ENCODE data around the gene CEACAM4. TPM values are rescaled to one million over a fixed set of nuclear protein-coding genes. Genes with fewer than 3 reads are reported as not detected.

CEACAM4 gene
- total and polyA plus RNA-seq, 2 of the 8 experiments (the other 6 are each of a cell fraction or from before 2014, with no cell fraction given), result not detected

GRCh38 chr19:41623360-41623759, 3.5 kb downstream of the CEACAM4 start:
- Histone ChIP-seq H3K4me3 (ENCODE audit: extremely low read depth in 1 of 4, insufficient read depth in 2 of 4, low read depth in 3 of 4, low read length in 4 of 4) (no peak overlapping the region), H3K23me2 (ENCODE audit: low read depth, low read length) (no peaks in the 10 kb centered on the region; the same call in 1 of the 2 replicates), H3K18ac (ENCODE audit: extremely low read depth, low read length) (no peak overlapping the region), H3K23ac (ENCODE audit: insufficient read length) (no peak overlapping the region), H3K56ac (replicated peaks; ENCODE audit: insufficient read length, low read depth, low read length) (no peak overlapping the region), H3K14ac (ENCODE audit: insufficient read length) (no peak overlapping the region), H3K4ac (replicated peaks; ENCODE audit: insufficient read length, low read depth, low read length) (no peak overlapping the region), H2BK20ac (ENCODE audit: low read length) (no peak overlapping the region), H4K8ac (ENCODE audit: extremely low read depth, insufficient read depth, low read length) (no peak overlapping the region), H3K79me2 (ENCODE audit: control insufficient read depth in 1 of 2, insufficient read depth in 2 of 2, low read length in 2 of 2) (no peaks in the 10 kb centered on the region), H3K79me1 (ENCODE audit: low read depth, low read length) (no peaks in the 10 kb centered on the region), H2BK120ac (replicated peaks; ENCODE audit: low read depth, low read length) (no peak overlapping the region), H2AFZ (ENCODE audit: low read length) (no peak overlapping the region), H3K27me3 (replicated peaks in 1 of 4; ENCODE audit: control insufficient read depth in 3 of 4, extremely low read depth in 1 of 4, insufficient read depth in 3 of 4, low read length in 3 of 4) (no peaks in the 10 kb centered on the region), H3K4me1 (replicated peaks in 1 of 4; ENCODE audit: control insufficient read depth in 3 of 4, insufficient read depth in 4 of 4, low read length in 3 of 4) (no peaks in the 10 kb centered on the region), H3K9ac (replicated peaks in 1 of 4; ENCODE audit: extremely low read depth in 1 of 4, low read depth in 3 of 4, low read length in 3 of 4) (no peak overlapping the region), H2BK12ac (ENCODE audit: low read depth, low read length) (no peak overlapping the region), H3K4me2 (ENCODE audit: insufficient read depth in 1 of 2, low read depth in 2 of 2, low read length in 2 of 2) (no peak overlapping the region), H2BK15ac (ENCODE audit: low read length) (no peak overlapping the region), H3K27ac (ENCODE audit: low read depth, low read length) (no peak overlapping the region), H4K20me1 (replicated peaks in 1 of 2; ENCODE audit: control insufficient read depth in 1 of 2, insufficient read depth in 2 of 2, low read length in 2 of 2) (no peaks in the 10 kb centered on the region), H4K5ac (ENCODE audit: insufficient read length, low read depth, low read length) (no peak overlapping the region), H2BK5ac (ENCODE audit: low read depth, low read length) (no peak overlapping the region), H2AK5ac (ENCODE audit: low read depth, low read length) (no peak overlapping the region), H4K91ac (replicated peaks; ENCODE audit: insufficient read length, low read length) (no peak overlapping the region), H3K36me3 (ENCODE audit: control insufficient read depth in 2 of 4, insufficient read depth in 4 of 4, low read length in 3 of 4) (no peaks in the 10 kb centered on the region), H3K9me3 (ENCODE audit: insufficient read depth in 2 of 2, low read depth in 1 of 2, low read length in 1 of 2) (peaks cover 68 to 89% of the 10 kb centered on the region in 2 experiments)
- DNase-seq (ENCODE audit: low read depth in 1 of 2, low spot score in 2 of 2) (no peak), FAIRE-seq (no peak)
- POLR2A ChIA-PET (ENCODE audit: partially characterized antibody), result no interaction called here
- CTCF ChIA-PET (ENCODE audit: partially characterized antibody), result interaction anchor here (0.5 kb wide), 1 partner anchor 1196 kb away, joined by 3 read pairs; no protein-coding TSS in a partner anchor
- no peak for TF ChIP-seq KDM5A (IDR thresholded peaks at IDR 0.05; ENCODE audit: low read length)
- WGBS, 2 experiments (ENCODE audit: extremely low coverage in 1 of 2, insufficient coverage in 1 of 2, insufficient read length in 1 of 2, insufficient replicate concordance in 2 of 2, low coverage in 1 of 2, low lambda C conversion rate in 2 of 2, missing lambda C conversion rate in 1 of 2), result 74% methylated on average over 4 of the region's 4 CpGs; no CpG with 5 or more reads in 1 of the 2 experiments
